DMS53 (cell line): ENCODE measurements around the gene TMEM63A.
"Not testable (repeated sequence)": the region's sequence is repeated elsewhere in the genome, so short reads cannot be mapped to it uniquely, and the experiment has no call there.

Source experiments
- DNase-seq: peaks from one replicate; lab custom pipeline; 2025; lab: John Stamatoyannopoulos, UW

TMEM63A gene

GRCh38 chr1:225881959-225882693 is at the start of gene TMEM63A:
TSS of gene TMEM63A (minus strand) at chr1:225882380. CDS start at chr1:225877580, 4,800 bp downstream.
- peak; percentile 82 for DNase-seq

- DNase-seq, result no peak
These were observed 49.3 kb upstream of the TMEM63A start for GRCh38 chr1:225931270-225932136.

GRCh38 chr1:225930566-225930965 is 48.4 kb upstream of the TMEM63A start:
- no peak for DNase-seq

- DNase-seq, result not testable (repeated sequence)
These were observed 47.3 kb upstream of the TMEM63A start for GRCh38 chr1:225929462-225929861.

- DNase-seq, result no peak
These were observed 46.3 kb upstream of the TMEM63A start for GRCh38 chr1:225928186-225929175.

GRCh38 chr1:225926551-225927113 is 44.5 kb upstream of the TMEM63A start:
- DNase-seq, result no peak

- DNase-seq, result peak; percentile 99
These were observed 41.7 kb upstream of the TMEM63A start, which contains the start of gene PYCR2 for GRCh38 chr1:225923692-225924555. TSS of gene PYCR2 (minus strand) at chr1:225924250. CDS start at chr1:225924110, 140 bp downstream.

GRCh38 chr1:225923381-225923691 is 41.2 kb upstream of the TMEM63A start:
- peak; percentile 57 for DNase-seq

- peak; percentile 52 for DNase-seq
These were observed 39.8 kb upstream of the TMEM63A start for GRCh38 chr1:225921734-225922709.

- DNase-seq, result peak; percentile 46
These were observed 37.7 kb upstream of the TMEM63A start for GRCh38 chr1:225919906-225920305.

- no peak for DNase-seq
These were observed 36.1 kb upstream of the TMEM63A start for GRCh38 chr1:225918280-225918679.

GRCh38 chr1:225917536-225917935 is 35.4 kb upstream of the TMEM63A start:
- DNase-seq, result no peak

- no peak for DNase-seq
These were observed 34.9 kb upstream of the TMEM63A start for GRCh38 chr1:225917101-225917500.

GRCh38 chr1:225915538-225915991 is 33.4 kb upstream of the TMEM63A start:
- DNase-seq, result peak; percentile 27

- no peak for DNase-seq
These were observed 32.8 kb upstream of the TMEM63A start for GRCh38 chr1:225914947-225915346.

GRCh38 chr1:225914391-225914790 is 32.2 kb upstream of the TMEM63A start:
- no peak for DNase-seq

GRCh38 chr1:225911191-225912130 is 29.3 kb upstream of the TMEM63A start:
- no peak for DNase-seq

GRCh38 chr1:225909477-225909876 is 27.3 kb upstream of the TMEM63A start:
- peak; percentile 38 for DNase-seq
